Testis (tissue), 3 donors: Measurements from ENCODE around the gene ABCC4. TPM values are rescaled to one million over a fixed set of nuclear protein-coding genes. Genes with fewer than 3 reads are reported as not detected.
A peak's percentile ranks its signal among the peaks of the same experiment; 100 is the strongest.

Source experiments
- DNase-seq: peaks from one replicate; pipeline ENCODE4 v3.0.0-alpha.2; 2019
- H3K27ac ChIP-seq, 2 donors: fragments of 200-600 bp; sonication (generic); one replicate each; pipeline ENCODE4 v1.5.1; 2019
- H3K27me3 ChIP-seq: fragments of 200-600 bp; sonication (generic); one replicate; pipeline ENCODE4 v1.5.1; 2019
- H3K36me3 ChIP-seq: fragments of 200-600 bp; sonication (generic); one replicate; pipeline ENCODE4 v1.5.1; 2017; ENCODE audit warnings: low read depth; ENCODE audit errors: missing control alignments
- H3K4me1 ChIP-seq: fragments of 200-600 bp; sonication (generic); one replicate; pipeline ENCODE4 v1.5.1; 2019
- H3K4me3 ChIP-seq, 2 donors: fragments of 200-600 bp; sonication (generic); one replicate each; pipeline ENCODE4 v1.5.1; 2017 to 2019
- H3K9me3 ChIP-seq: fragments of 200-600 bp; sonication (generic); one replicate; pipeline ENCODE4 v1.5.1; 2017
- POLR2A ChIP-seq: fragments of 450-650 bp; IDR thresholded peaks from one replicate; pipeline ENCODE4 v1.6.1; 2017; ENCODE audit warnings: antibody characterized with exemption, mild to moderate bottlenecking, moderate library complexity
- WGBS, 2 donors: methylation state at CpG; one replicate each; pipeline ENCODE4 v1.1.5; 2018; 5-methylcytosine and 5-hydroxymethylcytosine counted together
- intact Hi-C: fragments of 100-400 bp; cut with DNase I; formaldehyde crosslinking; loops from one replicate; pipeline ENCODE4 v1.15.1; 2023; ENCODE audit warnings: low total_unique reads
- polyA plus RNA-seq: library from polyadenylated mRNA; stranded (reverse); fragments of 350-450 nt; fragmentation: Illumina TruSeq; extraction: RNeasy Lipid Tissue Mini Kit (QIAGEN cat#74804); gene quantifications from one replicate; pipeline ENCODE4 v1.2.3, GENCODE V29; 2014; ENCODE audit warnings: low read depth, low replicate concordance; ENCODE audit not compliant: insufficient read depth
- total RNA-seq, 2 donors: library from RNA; depleted of rRNA; stranded (reverse); fragments of >200 nt; gene quantifications; one replicate each; pipeline ENCODE4 v1.2.3, GENCODE V29; 2016
- TF ChIP-seq, protein P1 (sequence below), 3 experiments: fragments of 450-650 bp in 2 of 3; fragments of 200-600 bp in 1 of 3; sonication (generic) in 1 of 3; IDR thresholded peaks; one replicate each; pipeline ENCODE4 v1.5.1; 2016 to 2019; ENCODE audit warnings: antibody characterized with exemption in 3 of 3, mild to moderate bottlenecking in 2 of 3, moderate library complexity in 1 of 3

The ABCC4 gene
- total and polyA plus RNA-seq, 3 donors from 2014 or later: 11.0 to 23.5 (median 14.9) TPM

DNA sequence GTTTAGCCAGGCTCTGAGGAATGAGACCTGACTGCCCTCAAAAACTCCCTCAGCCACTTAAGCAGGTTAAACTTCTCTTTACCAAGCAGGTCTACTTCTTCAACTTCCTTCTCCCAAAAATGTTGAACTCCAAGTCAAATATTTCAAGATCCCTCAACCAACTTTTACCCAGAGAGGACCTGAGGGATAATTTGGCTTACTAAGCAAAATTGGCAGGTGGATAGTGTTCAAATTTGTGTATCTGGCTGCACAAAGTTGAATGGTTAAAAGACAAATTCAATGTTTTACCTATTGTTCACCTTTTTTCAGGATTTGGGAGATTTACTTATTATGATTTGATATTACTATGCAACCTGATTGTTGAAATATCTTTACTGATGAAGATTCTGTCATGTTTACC lies 296.0 kb downstream of the ABCC4 start:
- no peaks in the 10 kb centered on the region for H3K9me3 ChIP-seq
- no peak for DNase-seq
- no peaks in the 10 kb centered on the region for H3K27me3 ChIP-seq
- TF ChIP-seq, protein P1, sequence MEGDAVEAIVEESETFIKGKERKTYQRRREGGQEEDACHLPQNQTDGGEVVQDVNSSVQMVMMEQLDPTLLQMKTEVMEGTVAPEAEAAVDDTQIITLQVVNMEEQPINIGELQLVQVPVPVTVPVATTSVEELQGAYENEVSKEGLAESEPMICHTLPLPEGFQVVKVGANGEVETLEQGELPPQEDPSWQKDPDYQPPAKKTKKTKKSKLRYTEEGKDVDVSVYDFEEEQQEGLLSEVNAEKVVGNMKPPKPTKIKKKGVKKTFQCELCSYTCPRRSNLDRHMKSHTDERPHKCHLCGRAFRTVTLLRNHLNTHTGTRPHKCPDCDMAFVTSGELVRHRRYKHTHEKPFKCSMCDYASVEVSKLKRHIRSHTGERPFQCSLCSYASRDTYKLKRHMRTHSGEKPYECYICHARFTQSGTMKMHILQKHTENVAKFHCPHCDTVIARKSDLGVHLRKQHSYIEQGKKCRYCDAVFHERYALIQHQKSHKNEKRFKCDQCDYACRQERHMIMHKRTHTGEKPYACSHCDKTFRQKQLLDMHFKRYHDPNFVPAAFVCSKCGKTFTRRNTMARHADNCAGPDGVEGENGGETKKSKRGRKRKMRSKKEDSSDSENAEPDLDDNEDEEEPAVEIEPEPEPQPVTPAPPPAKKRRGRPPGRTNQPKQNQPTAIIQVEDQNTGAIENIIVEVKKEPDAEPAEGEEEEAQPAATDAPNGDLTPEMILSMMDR (IDR thresholded peaks at IDR 0.05): no peak
- TF ChIP-seq POLR2A: no peak
- H3K4me1 ChIP-seq: no peaks in the 10 kb centered on the region
- no peaks in the 10 kb centered on the region for H3K36me3 ChIP-seq
- H3K4me3 ChIP-seq: no peak overlapping the region
- H3K27ac ChIP-seq: no peak overlapping the region
- intact Hi-C loops: no loop called here

DNA sequence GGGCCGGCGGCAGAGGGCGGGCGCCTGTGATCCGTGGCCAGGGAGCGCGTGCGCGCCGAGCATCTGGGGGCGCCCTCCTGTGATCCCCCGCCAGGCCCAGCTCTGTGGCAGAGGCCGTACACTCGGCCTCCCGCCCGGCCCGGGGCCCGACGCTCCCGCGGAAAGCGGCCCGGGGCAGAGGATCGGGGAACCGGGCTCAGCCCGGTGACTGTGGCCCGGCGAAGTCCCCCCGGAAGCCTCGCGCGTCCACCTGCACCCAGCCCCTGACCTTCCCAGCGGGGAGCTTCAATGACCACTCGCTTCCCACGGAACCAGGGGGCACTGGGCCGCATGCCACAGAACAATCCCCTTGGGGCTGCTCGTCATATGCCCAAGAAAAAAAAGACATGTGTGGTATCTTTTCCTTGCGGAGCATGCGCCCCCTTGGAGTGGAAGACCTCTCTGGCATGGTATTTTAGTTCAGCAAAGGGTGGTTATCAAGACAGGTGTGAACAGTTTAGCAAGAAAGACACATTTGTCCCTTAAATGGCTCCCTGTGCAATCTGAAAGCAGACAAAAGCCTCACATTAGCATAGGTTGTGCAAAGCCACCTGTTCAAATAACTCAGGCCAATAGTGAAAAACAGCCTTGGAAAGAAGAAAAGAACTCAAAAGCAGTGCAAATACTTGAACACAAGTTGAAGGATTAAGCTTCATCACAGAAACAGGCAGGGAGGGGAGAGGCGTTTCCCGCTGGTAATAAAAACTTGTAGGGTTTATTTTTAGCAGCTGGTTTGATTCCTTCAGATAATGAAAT lies 298.0 kb downstream of the ABCC4 start:
- no peaks in the 10 kb centered on the region for H3K9me3 ChIP-seq
- H3K36me3 ChIP-seq: no peaks in the 10 kb centered on the region
- no peak overlapping the region for H3K27ac ChIP-seq
- no peak for TF ChIP-seq POLR2A
- TF ChIP-seq, protein P1 (IDR thresholded peaks at IDR 0.05): no peak
- no peaks in the 10 kb centered on the region for H3K4me1 ChIP-seq
- WGBS, 2 donors: 4 to 13% methylated on average over 11 to 36 of the region's 41 CpGs
- intact Hi-C loops: no loop called here
- peak overlapping the region in 1 of 2 donors; percentile 22 for H3K4me3 ChIP-seq
- H3K27me3 ChIP-seq: no peaks in the 10 kb centered on the region
- no peak for DNase-seq

DNA sequence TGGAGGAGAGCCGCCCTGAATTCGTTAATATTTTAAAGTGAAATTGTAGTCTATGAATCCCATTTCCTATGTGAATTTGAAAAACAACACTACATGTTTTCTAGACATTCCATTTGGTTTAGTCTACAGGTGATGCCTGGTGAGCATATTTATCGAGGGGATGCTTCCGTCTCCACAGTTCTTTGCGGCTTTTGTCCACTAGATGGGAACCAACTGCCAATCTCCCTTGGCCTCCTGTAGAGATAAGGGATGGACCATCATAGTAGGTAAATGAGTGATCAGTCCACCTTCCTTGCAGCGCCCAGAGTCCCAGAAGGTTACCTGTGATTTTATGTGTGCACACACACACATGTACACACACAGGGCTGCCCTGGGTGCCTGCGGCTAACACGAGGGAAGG lies 299.1 kb downstream of the ABCC4 start:
- intact Hi-C loops: no loop called here
- no peak for DNase-seq
- no peak for TF ChIP-seq POLR2A
- TF ChIP-seq, protein P1 (IDR thresholded peaks at IDR 0.05): no peak
- Histone ChIP-seq H3K27ac (no peak overlapping the region), H3K9me3 (no peaks in the 10 kb centered on the region), H3K36me3 (no peaks in the 10 kb centered on the region), H3K27me3 (no peaks in the 10 kb centered on the region), H3K4me1 (no peaks in the 10 kb centered on the region), H3K4me3 (no peak overlapping the region)
- WGBS, 2 donors: 54 to 74% methylated on average over 6 to 8 of the region's 8 CpGs

DNA sequence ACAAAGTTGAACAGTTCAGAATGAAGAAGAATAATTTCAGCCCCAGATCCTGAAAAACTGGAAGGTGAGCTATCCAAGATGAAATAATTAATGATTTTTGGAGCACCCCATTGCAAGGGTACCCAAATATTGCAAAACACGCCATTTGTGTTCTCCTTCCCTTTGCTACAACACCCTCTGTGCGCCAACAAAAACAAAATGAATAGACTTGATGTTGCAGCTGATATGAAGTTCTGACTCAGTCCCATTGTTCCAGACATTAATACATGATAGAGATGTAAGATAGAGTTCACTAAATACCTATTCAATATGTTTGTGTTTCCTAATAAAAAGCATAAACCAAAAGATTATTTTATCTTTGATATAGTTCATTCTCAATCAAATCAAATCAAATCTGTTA lies 301.4 kb downstream of the ABCC4 start:
- intact Hi-C loops: no loop called here
- 60 to 81% methylated on average over 2 of the region's 2 CpGs for WGBS, 2 donors

More for the DNA sequence above, 301.4 kb downstream of the ABCC4 start:
- Histone ChIP-seq H3K27me3 (no peaks in the 10 kb centered on the region), H3K27ac (no peak overlapping the region), H3K9me3 (no peaks in the 10 kb centered on the region), H3K36me3 (no peaks in the 10 kb centered on the region), H3K4me1 (no peaks in the 10 kb centered on the region), H3K4me3 (no peak overlapping the region)
- no peak for DNase-seq
- TF ChIP-seq POLR2A: no peak
- TF ChIP-seq, protein P1 (IDR thresholded peaks at IDR 0.05): no peak
